IMR-90 (cell line): ENCODE results near the gene LINGO1. TPM values are rescaled to one million over a fixed set of nuclear protein-coding genes. Genes with fewer than 3 reads are reported as not detected.

Experiments used
- ATAC-seq: fragments of 200-7000 bp; cut with Tn5 transposase; 2 replicates; pipeline ENCODE4 v1.9.1; 2020; ENCODE audit warnings: low read depth, mild to moderate bottlenecking, moderate library complexity
- BruUV-seq: library from RNA; stranded (reverse); fragments of 400-500 nt; replicated peaks from 2 replicates; lab custom pipeline; 2021; lab: Mats Ljungman, UMichigan
- CTCF ChIA-PET: fragments of 300-600 bp; formaldehyde crosslinking; extraction: SDS; loops from one replicate; lab custom pipeline; 2021; ENCODE audit warnings: antibody characterized with exemption; lab: Yijun Ruan, JAX
- POLR2A ChIA-PET: fragments of 300-600 bp; sonication (Branson Sonifier 250); formaldehyde crosslinking; loops from one replicate; lab custom pipeline; 2022; ENCODE audit warnings: antibody characterized with exemption; ENCODE audit not compliant: unreplicated experiment; lab: Charles Lee
- DNase-seq: peaks from one replicate; pipeline ENCODE4 v3.0.0; 2013
- H2AFZ ChIP-seq: replicated peaks from 2 replicates; pipeline ENCODE3; 2013; ENCODE audit warnings: low read length, mild to moderate bottlenecking; ENCODE audit not compliant: poor library complexity
- H2AK5ac ChIP-seq: 2 replicates; pipeline ENCODE4 v1.6.1; 2013; ENCODE audit warnings: low read depth, low read length, inconsistent platforms
- H2AK9ac ChIP-seq: replicated peaks from 2 replicates; pipeline ENCODE3; 2013; ENCODE audit warnings: mild to moderate bottlenecking, low read depth, low read length, moderate library complexity; ENCODE audit not compliant: poor library complexity
- H2BK120ac ChIP-seq: 2 replicates; pipeline ENCODE4 v1.6.1; 2013; ENCODE audit warnings: low read depth, low read length, inconsistent platforms
- H2BK15ac ChIP-seq: 3 replicates; pipeline ENCODE4 v1.6.1; 2013; ENCODE audit warnings: low read depth, low read length, inconsistent platforms
- H2BK20ac ChIP-seq: 2 replicates; pipeline ENCODE4 v1.6.1; 2013; ENCODE audit warnings: low read depth, mild to moderate bottlenecking, inconsistent platforms, low read length, moderate library complexity
- H2BK5ac ChIP-seq: 2 replicates; pipeline ENCODE4 v1.6.1; 2013; ENCODE audit warnings: mild to moderate bottlenecking, low read depth, low read length, inconsistent platforms; ENCODE audit not compliant: poor library complexity, severe bottlenecking
- H3K14ac ChIP-seq: replicated peaks from 2 replicates; pipeline ENCODE4 v1.6.1; 2013; ENCODE audit warnings: low read depth, low read length, inconsistent platforms
- H3K18ac ChIP-seq: 2 replicates; pipeline ENCODE4 v1.6.1; 2013; ENCODE audit warnings: low read depth, low read length, control low read depth
- H3K23ac ChIP-seq: 2 replicates; pipeline ENCODE4 v1.6.1; 2013; ENCODE audit warnings: low read depth, low read length, inconsistent platforms
- H3K27ac ChIP-seq: 2 replicates; pipeline ENCODE4 v1.5.1; 2013; ENCODE audit warnings: mild to moderate bottlenecking, control low read depth, low read length; ENCODE audit not compliant: insufficient read depth
- H3K27me3 ChIP-seq: 2 replicates; pipeline ENCODE4 v1.6.1; 2013; ENCODE audit warnings: low read length; ENCODE audit not compliant: control insufficient read depth, insufficient read depth
- H3K36me3 ChIP-seq: 2 replicates; pipeline ENCODE4 v1.6.1; 2013; ENCODE audit warnings: low read length, mixed read lengths; ENCODE audit not compliant: control insufficient read depth, insufficient read depth
- H3K4ac ChIP-seq: 2 replicates; pipeline ENCODE4 v1.6.1; 2013; ENCODE audit warnings: low read depth, low read length, inconsistent platforms
- H3K4me1 ChIP-seq: 2 replicates; pipeline ENCODE4 v1.6.1; 2013; ENCODE audit warnings: low read length, mixed read lengths; ENCODE audit not compliant: control insufficient read depth, insufficient read depth
- H3K4me2 ChIP-seq: 2 replicates; pipeline ENCODE4 v1.6.1; 2013; ENCODE audit warnings: low read depth, mild to moderate bottlenecking, control low read depth, low read length, moderate library complexity
- H3K4me3 ChIP-seq: 2 replicates; pipeline ENCODE4 v1.5.1; 2013; ENCODE audit warnings: low read depth, mild to moderate bottlenecking, control low read depth, low read length, moderate library complexity; ENCODE audit not compliant: insufficient read depth
- H3K56ac ChIP-seq: 2 replicates; pipeline ENCODE4 v1.6.1; 2013; ENCODE audit warnings: low read length, inconsistent platforms; ENCODE audit not compliant: insufficient read depth; ENCODE audit errors: extremely low read depth
- H3K79me1 ChIP-seq, 2 experiments: 2 replicates each; pipeline ENCODE4 v1.6.1; 2013; ENCODE audit warnings: low read length in 2 of 2, inconsistent platforms in 1 of 2, low read depth in 1 of 2
- H3K9ac ChIP-seq: 2 replicates; pipeline ENCODE4 v1.6.1; 2013; ENCODE audit warnings: low read depth, low read length, control low read depth
- H3K9me1 ChIP-seq: 2 replicates; pipeline ENCODE4 v1.6.1; 2013; ENCODE audit warnings: low read length, inconsistent platforms; ENCODE audit not compliant: insufficient read depth
- H3K9me3 ChIP-seq: 2 replicates; pipeline ENCODE4 v1.6.1; 2013; ENCODE audit warnings: low read length; ENCODE audit not compliant: control insufficient read depth, insufficient read depth
- H4K20me1 ChIP-seq: 2 replicates; pipeline ENCODE4 v1.6.1; 2013; ENCODE audit warnings: low read length, inconsistent platforms; ENCODE audit not compliant: insufficient read depth
- H4K5ac ChIP-seq: 2 replicates; pipeline ENCODE4 v1.6.1; 2013; ENCODE audit warnings: mild to moderate bottlenecking, low read depth, low read length, control low read depth
- H4K8ac ChIP-seq, 2 experiments: 2 replicates each; pipeline ENCODE4 v1.6.1; 2013; ENCODE audit warnings: low read depth in 2 of 2, low read length in 2 of 2, control low read depth in 1 of 2, inconsistent platforms in 1 of 2
- H4K91ac ChIP-seq: 2 replicates; pipeline ENCODE4 v1.6.1; 2013; ENCODE audit warnings: low read depth, low read length, inconsistent platforms; ENCODE audit not compliant: insufficient read depth
- FOS ChIP-seq: fragments of 150-350 bp; IDR thresholded peaks from 2 replicates; pipeline ENCODE4 v1.6.1; 2016; ENCODE audit warnings: low read depth, low read length
- MAZ ChIP-seq: IDR thresholded peaks from 2 replicates; pipeline ENCODE4 v1.6.1; 2012; ENCODE audit warnings: low read depth, mild to moderate bottlenecking, low read length, improper control_type of control experiment, moderate library complexity, borderline replicate concordance
- RCOR1 ChIP-seq: IDR thresholded peaks from 2 replicates; pipeline ENCODE4 v1.6.1; 2012; ENCODE audit warnings: mild to moderate bottlenecking, low read length, improper control_type of control experiment; ENCODE audit not compliant: insufficient replicate concordance
- SMC3 ChIP-seq: fragments of 150-350 bp; IDR thresholded peaks from 2 replicates; pipeline ENCODE4 v1.6.1; 2016; ENCODE audit warnings: low read depth, mild to moderate bottlenecking, antibody characterized with exemption, low read length, moderate library complexity
- WGBS, 2 experiments: methylation state at CpG; one replicate each; pipeline versions ENCODE4 v1.1.5 to v1.1.7; 2013; ENCODE audit warnings: missing lambda C conversion rate in 2 of 2; ENCODE audit not compliant: insufficient read length in 1 of 2; ENCODE audit errors: extremely low coverage in 2 of 2; 5-methylcytosine and 5-hydroxymethylcytosine counted together
- dilution Hi-C: fragments of 300-500 bp; cut with HindIII; formaldehyde crosslinking; loops from one replicate; pipeline ENCODE4 v1.14.3; 2018; ENCODE audit warnings: low sequenced_read_pairs; ENCODE audit not compliant: unreplicated experiment
- in situ Hi-C: fragments of 300-500 bp; cut with MboI; formaldehyde crosslinking; loops from 3 replicates; pipeline ENCODE4 v1.14.3; 2019; ENCODE audit warnings: low sequenced_read_pairs, inconsistent platforms, mixed read lengths
- intact Hi-C: fragments of 100-400 bp; cut with micrococcal nuclease; formaldehyde crosslinking; loops from 2 replicates; pipeline ENCODE4 v1.10.0; 2022
- polyA plus RNA-seq, 3 experiments: library from polyadenylated mRNA; depleted of rRNA; stranded (reverse); fragments of >200 nt; gene quantifications; 2 replicates each; pipeline ENCODE4 v1.2.3, GENCODE V29; 2012; ENCODE audit warnings: low replicate concordance in 1 of 3
- total RNA-seq: library from RNA; depleted of rRNA; stranded (reverse); fragments of >200 nt; gene quantifications from 2 replicates; pipeline ENCODE4 v1.2.3, GENCODE V29; 2012
- TF ChIP-seq, protein P1 (sequence below): fragments of 150-350 bp; IDR thresholded peaks from 2 replicates; pipeline ENCODE4 v1.6.1; 2017; ENCODE audit warnings: mild to moderate bottlenecking, antibody characterized with exemption, low read length, low read depth

The LINGO1 gene
- total and polyA plus RNA-seq, 2 of the 4 experiments (the other 2 are of a cell fraction) = 0.05 TPM; not detected in 1

DNA sequence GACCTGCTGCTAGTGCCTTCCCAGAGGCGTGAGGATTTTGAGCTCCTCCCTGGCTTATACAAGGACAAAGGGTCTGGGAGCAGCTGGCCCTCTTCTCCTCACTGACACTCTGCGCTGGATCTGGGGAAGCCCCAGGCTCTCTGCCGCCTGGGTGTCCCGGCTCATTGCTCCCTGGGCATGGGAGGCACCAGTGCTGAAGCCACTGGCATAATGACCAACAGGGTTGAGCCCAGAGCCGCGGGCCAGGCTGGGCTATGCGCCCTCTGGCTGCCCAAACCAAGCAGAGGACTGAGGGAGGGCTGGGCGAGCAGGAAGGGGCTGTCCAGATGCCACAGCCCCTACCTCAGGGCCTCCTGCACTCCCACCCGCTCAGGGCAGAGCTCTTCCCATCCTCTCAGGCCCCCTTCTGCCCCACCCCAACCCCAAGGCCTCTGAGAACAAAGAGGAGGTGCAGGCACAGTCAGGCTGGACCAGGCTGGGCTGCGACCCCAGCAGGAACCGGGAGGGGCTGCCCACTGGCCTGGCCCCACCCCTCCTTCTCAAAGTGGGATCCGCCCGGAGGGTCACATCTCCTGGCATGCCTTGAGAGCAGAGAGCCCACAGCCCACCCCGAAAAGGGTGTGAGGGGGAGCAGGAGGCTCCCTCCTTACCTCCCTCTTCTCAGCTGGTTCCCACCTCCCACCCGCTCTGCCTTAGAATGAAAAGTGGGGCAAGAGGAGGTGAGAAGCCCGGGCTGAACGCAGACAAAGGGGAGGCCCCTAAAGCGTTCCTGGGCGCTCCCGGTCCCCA, 1.6 kb downstream of the LINGO1 start (continued):
- no peak for TF ChIP-seq FOS

DNA sequence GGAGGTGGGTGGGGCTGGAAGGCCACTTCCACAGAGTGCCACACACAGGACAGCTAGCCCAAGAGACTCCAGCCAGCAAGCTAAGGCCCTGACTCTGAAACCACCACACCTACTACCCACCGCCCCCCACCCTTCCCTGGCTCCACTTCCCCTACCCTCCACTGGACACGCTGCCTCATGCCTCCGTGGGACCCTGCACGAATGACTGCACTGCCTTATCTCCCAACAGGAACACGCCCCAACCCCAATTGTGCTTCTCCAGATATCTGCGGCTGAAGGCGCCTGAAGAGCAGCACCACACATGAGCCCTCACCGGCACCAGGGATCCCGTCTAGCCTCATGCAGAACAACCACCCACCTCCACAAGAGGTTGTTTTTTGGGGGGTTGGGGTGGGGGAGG, 2.7 kb downstream of the LINGO1 start:
- Histone ChIP-seq H3K9me3 (no peaks in the 10 kb centered on the region; the same call in 1 of the 2 replicates), H3K27ac (no peak overlapping the region), H3K4me1 (peaks cover 3% of the 10 kb centered on the region; the same call in 1 of the 2 replicates), H3K4me3 (no peak overlapping the region), H2AK5ac (no peak overlapping the region), H3K79me1 (no peaks in the 10 kb centered on the region), H3K27me3 (peaks cover 81% of the 10 kb centered on the region), H3K18ac (no peak overlapping the region), H2BK5ac (no peak overlapping the region), H2AFZ (no peak overlapping the region), H4K5ac (no peak overlapping the region), H4K20me1 (0 out of 2 replicates have a peak, but pooled peaks cover 4% of the 10 kb centered on the region), H4K91ac (no peak overlapping the region), H3K23ac (no peak overlapping the region), H2AK9ac (no peak overlapping the region), H3K9me1 (no peaks in the 10 kb centered on the region), H2BK120ac (no peak overlapping the region), H3K56ac (no peak overlapping the region), H4K8ac (no peak overlapping the region), H3K9ac (no peak overlapping the region), H3K14ac (no peak overlapping the region), H3K4me2 (no peak overlapping the region), H2BK15ac (no peak overlapping the region), H3K36me3 (no peaks in the 10 kb centered on the region), H2BK20ac (no peak overlapping the region), H3K4ac (no peak overlapping the region)
- no peak for DNase-seq
- no TSS peak for BruUV-seq
- POLR2A ChIA-PET = no interaction called here
- intact Hi-C loops = loop anchor here (5.0 kb wide), 1 partner anchor 513 kb away; no protein-coding TSS in a partner anchor
- in situ Hi-C loops = no loop called here
- no peak for ATAC-seq
- CTCF ChIA-PET = no interaction called here
- dilution Hi-C loops = no loop called here
- TF ChIP-seq RCOR1 (no peak), SMC3 (no peak), MAZ (no peak)
- TF ChIP-seq, protein P1, sequence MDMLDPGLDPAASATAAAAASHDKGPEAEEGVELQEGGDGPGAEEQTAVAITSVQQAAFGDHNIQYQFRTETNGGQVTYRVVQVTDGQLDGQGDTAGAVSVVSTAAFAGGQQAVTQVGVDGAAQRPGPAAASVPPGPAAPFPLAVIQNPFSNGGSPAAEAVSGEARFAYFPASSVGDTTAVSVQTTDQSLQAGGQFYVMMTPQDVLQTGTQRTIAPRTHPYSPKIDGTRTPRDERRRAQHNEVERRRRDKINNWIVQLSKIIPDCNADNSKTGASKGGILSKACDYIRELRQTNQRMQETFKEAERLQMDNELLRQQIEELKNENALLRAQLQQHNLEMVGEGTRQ = no peak
- 81% methylated on average over 2 of the region's 9 CpGs; no CpG with 5 or more reads in 1 of the 2 experiments for WGBS, 2 experiments
